Measurements from ENCODE around the gene PILRA.

The PILRA gene

GRCh38 chr7:100428199-100428966, 55.1 kb downstream of the PILRA start, which contains the start of gene ZCWPW1:
Gene ZCWPW1, minus strand, starts transcription at chr7:100428703. Its CDS starts 8,054 bp downstream, at chr7:100420649.
- Histone ChIP-seq H3K27me3 (replicated peaks in 2 of 5; ENCODE audit: control insufficient read depth in 4 of 5, insufficient read depth in 5 of 5, low read length in 4 of 5) (no peaks in the 10 kb centered on the region), H3K9me3 (ENCODE audit: control extremely low read depth in 1 of 5, control insufficient read depth in 4 of 5, insufficient read depth in 2 of 5, low read depth in 1 of 5, low read length in 4 of 5) (no peaks in the 10 kb centered on the region), H3K36me3 (ENCODE audit: control insufficient read depth in 4 of 4, insufficient read depth in 4 of 4, low read length in 3 of 4) (peaks cover 0 to 27% (median 15%) of the 10 kb centered on the region in 4 experiments), H3K4me3 (ENCODE audit: control insufficient read depth in 1 of 7, extremely low read depth in 1 of 7, insufficient read depth in 4 of 7, low read depth in 2 of 7, low read length in 6 of 7) (peak within 1 kb of the TSS; percentile 81 to 91 (median 82)), H3K27ac (ENCODE audit: insufficient read depth in 1 of 2, low read depth in 1 of 2, low read length in 2 of 2, poor library complexity in 1 of 2, severe bottlenecking in 2 of 2) (peak within 1 kb of the TSS; percentile 99 to 100), H3K4me1 (ENCODE audit: control extremely low read depth in 1 of 4, control insufficient read depth in 4 of 4, insufficient read depth in 4 of 4, low read length in 3 of 4) (peaks cover 4 to 32% (median 29%) of the 10 kb centered on the region in 4 experiments)
- under 1% methylated on average over 53 of the region's 66 CpGs for WGBS (ENCODE audit: insufficient coverage)
- peak; percentile 98 to 99 (median 98) for DNase-seq
- CTCF ChIA-PET: interaction anchor here (0.9 to 20.5 kb wide), 4 partner anchors 13 to 132 kb away, joined by 3 to 160 read pairs (median 9); no protein-coding TSS in a partner anchor
- POLR2A ChIA-PET: interaction anchor here (0.6 to 3.2 kb wide), 17 partner anchors 9 to 466 kb away, joined by 3 to 27 read pairs (median 6); partner anchors contain the start of genes FBXO24, LRCH4 and TSC22D4

GRCh38 chr7:100428967-100429636, 55.8 kb downstream of the PILRA start:
- Histone ChIP-seq H3K27me3 (replicated peaks in 2 of 5; ENCODE audit: control insufficient read depth in 4 of 5, insufficient read depth in 5 of 5, low read length in 4 of 5) (no peaks in the 10 kb centered on the region), H3K4me1 (ENCODE audit: control extremely low read depth in 1 of 4, control insufficient read depth in 4 of 4, insufficient read depth in 4 of 4, low read length in 3 of 4) (peaks cover 4 to 38% (median 34%) of the 10 kb centered on the region in 4 experiments), H3K36me3 (ENCODE audit: control insufficient read depth in 4 of 4, insufficient read depth in 4 of 4, low read length in 3 of 4) (peaks cover 3 to 34% (median 22%) of the 10 kb centered on the region in 4 experiments), H3K4me3 (ENCODE audit: control insufficient read depth in 1 of 7, extremely low read depth in 1 of 7, insufficient read depth in 4 of 7, low read depth in 2 of 7, low read length in 6 of 7) (peak overlapping the region; percentile 81 to 91 (median 82)), H3K27ac (ENCODE audit: insufficient read depth in 1 of 2, low read depth in 1 of 2, low read length in 2 of 2, poor library complexity in 1 of 2, severe bottlenecking in 2 of 2) (peak overlapping the region; percentile 99 to 100), H3K9me3 (ENCODE audit: control extremely low read depth in 1 of 5, control insufficient read depth in 4 of 5, insufficient read depth in 2 of 5, low read depth in 1 of 5, low read length in 4 of 5) (no peaks in the 10 kb centered on the region)
- CTCF ChIA-PET: interaction anchor here (1.0 to 20.5 kb wide), 5 partner anchors 16 to 132 kb away, joined by 3 to 160 read pairs (median 4); partner anchors contain the start of gene SPACDR
- WGBS (ENCODE audit: insufficient coverage): 0% methylated on average over 24 of the region's 40 CpGs
- POLR2A ChIA-PET: interaction anchor here (0.6 to 3.2 kb wide), 19 partner anchors 14 to 327 kb away, joined by 3 to 27 read pairs (median 6); partner anchors contain the start of genes AP4M1, FBXO24, LRCH4 and MBLAC1
- peak; percentile 100 for DNase-seq

DNA sequence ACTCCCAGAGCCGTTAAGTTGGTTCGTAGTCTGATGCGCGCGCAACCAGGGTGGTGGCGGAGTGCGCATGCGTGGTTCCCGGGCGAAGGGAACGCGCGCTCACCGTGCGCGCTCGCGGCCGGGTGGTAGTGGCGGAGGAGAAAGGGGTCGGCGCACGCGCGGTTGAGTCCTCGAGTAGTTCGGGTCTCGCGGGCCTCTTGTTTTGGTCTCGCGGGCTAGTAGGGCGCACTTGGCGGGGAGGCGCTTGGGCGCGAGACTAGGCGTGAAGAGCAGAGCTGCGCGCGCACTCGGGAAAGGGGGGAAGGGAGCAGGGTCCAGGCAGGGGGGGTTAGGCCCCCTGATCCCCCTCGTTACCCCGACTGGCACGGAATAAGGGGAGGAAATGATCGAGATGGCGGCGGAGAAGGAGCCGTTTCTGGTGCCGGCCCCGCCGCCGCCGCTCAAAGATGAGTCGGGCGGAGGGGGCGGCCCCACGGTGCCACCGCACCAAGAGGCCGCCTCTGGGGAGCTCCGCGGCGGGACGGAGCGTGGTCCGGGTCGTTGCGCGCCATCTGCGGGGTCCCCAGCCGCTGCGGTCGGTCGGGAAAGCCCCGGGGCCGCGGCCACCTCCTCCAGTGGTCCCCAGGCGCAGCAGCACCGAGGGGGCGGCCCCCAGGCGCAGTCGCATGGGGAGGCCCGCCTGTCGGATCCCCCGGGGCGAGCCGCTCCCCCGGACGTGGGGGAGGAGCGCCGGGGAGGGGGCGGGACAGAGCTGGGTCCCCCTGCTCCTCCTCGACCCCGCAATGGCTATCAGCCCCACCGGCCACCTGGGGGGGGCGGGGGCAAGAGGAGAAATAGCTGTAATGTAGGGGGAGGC, 56.6 kb downstream of the PILRA start, which contains the start of gene MEPCE:
Gene MEPCE, plus strand, starts transcription at position 195 of the 856 bp plus-strand sequence. Its CDS starts 188 bp downstream, at position 383.
- CTCF ChIA-PET: interaction anchor here (1.0 to 20.5 kb wide), 5 partner anchors 15 to 131 kb away, joined by 3 to 160 read pairs (median 4); partner anchors contain the start of gene SPACDR
- peak within 1 kb of the TSS; percentile 81 to 91 (median 82) for H3K4me3 ChIP-seq (ENCODE audit: control insufficient read depth in 1 of 7, extremely low read depth in 1 of 7, insufficient read depth in 4 of 7, low read depth in 2 of 7, low read length in 6 of 7)
- H3K9me3 ChIP-seq (ENCODE audit: control extremely low read depth in 1 of 5, control insufficient read depth in 4 of 5, insufficient read depth in 2 of 5, low read depth in 1 of 5, low read length in 4 of 5): no peaks in the 10 kb centered on the region
- WGBS (ENCODE audit: insufficient coverage): 0% methylated on average over 72 of the region's 95 CpGs
- peaks cover 7 to 43% (median 38%) of the 10 kb centered on the region in 4 experiments for H3K4me1 ChIP-seq (ENCODE audit: control extremely low read depth in 1 of 4, control insufficient read depth in 4 of 4, insufficient read depth in 4 of 4, low read length in 3 of 4)
- peak within 1 kb of the TSS; percentile 99 to 100 for H3K27ac ChIP-seq (ENCODE audit: insufficient read depth in 1 of 2, low read depth in 1 of 2, low read length in 2 of 2, poor library complexity in 1 of 2, severe bottlenecking in 2 of 2)
- POLR2A ChIA-PET: interaction anchor here (0.6 to 3.2 kb wide), 16 partner anchors 13 to 328 kb away, joined by 3 to 27 read pairs (median 6); partner anchors contain the start of genes AP4M1, FBXO24, LRCH4 and MBLAC1
- H3K27me3 ChIP-seq (replicated peaks in 2 of 5; ENCODE audit: control insufficient read depth in 4 of 5, insufficient read depth in 5 of 5, low read length in 4 of 5): no peaks in the 10 kb centered on the region
- DNase-seq: peak; percentile 94 to 96 (median 95)
- H3K36me3 ChIP-seq (ENCODE audit: control insufficient read depth in 4 of 4, insufficient read depth in 4 of 4, low read length in 3 of 4): peaks cover 3 to 42% (median 28%) of the 10 kb centered on the region in 4 experiments

- ChIA-PET CTCF (interaction anchor here (1.2 to 20.5 kb wide), 3 partner anchors 14 to 44 kb away, joined by 3 to 160 read pairs (median 14); no protein-coding TSS in a partner anchor), POLR2A (interaction anchor here (0.9 to 3.2 kb wide), 5 partner anchors 12 to 304 kb away, joined by 4 to 27 read pairs (median 17); partner anchors contain the start of gene MBLAC1)
- DNase-seq: peak in 2 of 3 donors; percentile 30 to 68
- Histone ChIP-seq H3K4me3 (ENCODE audit: control insufficient read depth in 1 of 7, extremely low read depth in 1 of 7, insufficient read depth in 4 of 7, low read depth in 2 of 7, low read length in 6 of 7) (peak overlapping the region; percentile 81 to 91 (median 82)), H3K36me3 (ENCODE audit: control insufficient read depth in 4 of 4, insufficient read depth in 4 of 4, low read length in 3 of 4) (peaks cover 3 to 46% (median 29%) of the 10 kb centered on the region in 4 experiments), H3K27ac (ENCODE audit: insufficient read depth in 1 of 2, low read depth in 1 of 2, low read length in 2 of 2, poor library complexity in 1 of 2, severe bottlenecking in 2 of 2) (peak overlapping the region; percentile 99 to 100), H3K4me1 (ENCODE audit: control extremely low read depth in 1 of 4, control insufficient read depth in 4 of 4, insufficient read depth in 4 of 4, low read length in 3 of 4) (peaks cover 9 to 51% (median 46%) of the 10 kb centered on the region in 4 experiments), H3K9me3 (ENCODE audit: control extremely low read depth in 1 of 5, control insufficient read depth in 4 of 5, insufficient read depth in 2 of 5, low read depth in 1 of 5, low read length in 4 of 5) (no peaks in the 10 kb centered on the region), H3K27me3 (replicated peaks in 2 of 5; ENCODE audit: control insufficient read depth in 4 of 5, insufficient read depth in 5 of 5, low read length in 4 of 5) (no peaks in the 10 kb centered on the region)
- 26% methylated on average over 27 of the region's 31 CpGs for WGBS (ENCODE audit: insufficient coverage)
Measured at GRCh38 chr7:100430493-100431285, 57.4 kb downstream of the PILRA start.

GRCh38 chr7:100431286-100431735, 58.0 kb downstream of the PILRA start:
- ChIA-PET CTCF (interaction anchor here (3.4 to 20.5 kb wide), 2 partner anchors 14 to 23 kb away, joined by 14 to 160 read pairs; no protein-coding TSS in a partner anchor), POLR2A (no interaction called here)
- Histone ChIP-seq H3K4me3 (ENCODE audit: control insufficient read depth in 1 of 7, extremely low read depth in 1 of 7, insufficient read depth in 4 of 7, low read depth in 2 of 7, low read length in 6 of 7) (peak overlapping the region in 5 of 7 experiments; percentile 82 to 91 (median 82)), H3K27ac (ENCODE audit: insufficient read depth in 1 of 2, low read depth in 1 of 2, low read length in 2 of 2, poor library complexity in 1 of 2, severe bottlenecking in 2 of 2) (peak overlapping the region; percentile 19 to 100), H3K9me3 (ENCODE audit: control extremely low read depth in 1 of 5, control insufficient read depth in 4 of 5, insufficient read depth in 2 of 5, low read depth in 1 of 5, low read length in 4 of 5) (no peaks in the 10 kb centered on the region), H3K36me3 (ENCODE audit: control insufficient read depth in 4 of 4, insufficient read depth in 4 of 4, low read length in 3 of 4) (peaks cover 3 to 46% (median 29%) of the 10 kb centered on the region in 4 experiments), H3K4me1 (ENCODE audit: control extremely low read depth in 1 of 4, control insufficient read depth in 4 of 4, insufficient read depth in 4 of 4, low read length in 3 of 4) (peaks cover 9 to 51% (median 46%) of the 10 kb centered on the region in 4 experiments), H3K27me3 (replicated peaks in 2 of 5; ENCODE audit: control insufficient read depth in 4 of 5, insufficient read depth in 5 of 5, low read length in 4 of 5) (no peaks in the 10 kb centered on the region)
- no peak for DNase-seq
- WGBS (ENCODE audit: insufficient coverage): 95% methylated on average over 16 of the region's 23 CpGs
